Activated CD4-positive, alpha-beta T cell treated with anti-CD3 and anti-CD28 coated beads, Interleukin-2, amount 50 U/mL, for 1 hour (primary cell): ENCODE measurements around the gene CLASRP.
"Not testable (repeated sequence)": the region's sequence is repeated elsewhere in the genome, so short reads cannot be mapped to it uniquely, and the experiment has no call there.

ENCODE experiments used
- DNase-seq: peaks from one replicate; pipeline ENCODE4 v3.0.0-alpha.2; 2020

The CLASRP gene

DNA sequence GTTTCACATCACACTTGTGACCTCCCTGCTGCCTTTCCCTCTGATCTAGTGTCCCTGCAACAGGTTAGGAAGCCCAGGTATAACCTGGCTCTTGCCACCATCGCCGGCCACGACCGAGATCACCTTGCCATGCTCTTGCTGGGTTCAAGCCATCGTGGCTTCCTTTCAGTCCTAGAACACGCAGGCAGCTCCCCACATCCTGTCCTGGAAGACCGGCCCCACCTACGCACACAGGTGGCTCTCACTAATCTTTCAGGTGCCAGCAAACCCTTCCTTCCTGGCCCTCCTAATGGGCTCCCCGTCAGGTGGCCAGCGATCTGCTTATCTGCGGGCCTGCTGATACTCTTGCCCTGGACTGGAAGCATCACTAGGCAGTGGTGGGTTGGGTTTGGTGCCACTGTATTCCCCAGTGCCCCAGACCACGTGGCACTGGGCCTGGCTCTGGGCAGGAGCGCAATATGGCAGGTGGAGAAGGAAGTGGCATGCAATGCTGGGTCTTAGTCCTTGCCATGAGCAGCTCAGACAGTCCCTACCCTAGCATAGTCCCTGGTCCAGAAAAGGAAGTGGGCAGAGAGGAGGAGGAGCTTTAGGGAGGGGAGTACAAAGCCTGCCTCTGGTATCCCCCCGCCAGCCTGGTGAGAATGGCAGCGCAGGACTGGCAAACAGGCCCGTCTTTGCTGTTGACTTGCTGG lies 66.0 kb downstream of the CLASRP start:
- no peak for DNase-seq

DNA sequence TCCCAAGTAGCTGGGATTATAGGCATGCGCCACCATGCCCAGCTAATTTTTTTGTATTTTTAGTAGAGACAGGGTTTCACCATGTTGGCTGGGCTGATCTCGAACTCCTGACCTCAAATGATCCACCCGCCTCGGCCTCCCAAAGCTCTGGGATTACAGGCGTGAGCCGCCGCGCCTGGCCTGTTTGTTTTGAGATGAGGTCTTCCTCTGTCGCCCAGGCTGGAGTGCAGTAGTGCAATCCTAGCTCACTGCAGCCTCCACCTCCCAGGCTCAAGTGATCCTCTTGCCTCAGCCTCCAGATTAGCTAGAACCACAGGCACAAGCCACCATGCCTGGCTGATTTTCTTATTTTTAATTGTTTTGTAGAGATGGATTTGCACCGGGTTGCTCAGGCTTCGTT lies 67.5 kb downstream of the CLASRP start:
- not testable (repeated sequence) for DNase-seq

DNA sequence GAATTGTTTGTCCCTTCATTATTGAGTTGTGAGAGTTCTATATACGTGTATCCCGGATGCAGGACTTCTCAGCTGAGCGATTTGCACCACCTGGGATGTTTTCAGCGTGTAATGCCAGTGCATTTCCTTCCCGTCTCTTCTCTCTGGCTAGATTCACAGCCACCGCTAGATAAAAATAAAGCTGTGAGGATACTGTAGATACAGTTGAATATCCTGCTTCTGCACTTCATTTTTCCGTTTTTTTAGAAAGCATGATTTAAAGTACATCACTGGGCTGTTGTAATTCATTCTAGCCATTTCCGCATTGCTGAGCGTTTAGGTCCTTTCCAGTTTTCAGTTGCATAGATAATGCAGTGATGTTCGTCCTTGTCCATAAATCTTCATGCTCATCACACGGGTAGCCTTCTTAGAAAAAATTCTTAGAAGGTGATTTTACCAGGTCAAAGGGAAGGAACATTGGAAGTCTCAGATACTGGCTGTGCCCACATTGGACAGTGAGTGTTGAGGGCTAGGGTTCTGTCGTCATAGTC lies 68.8 kb downstream of the CLASRP start:
- DNase-seq = no peak

GRCh38 chr19:45110851-45111266 lies 72.0 kb downstream of the CLASRP start:
- DNase-seq = no peak

DNA sequence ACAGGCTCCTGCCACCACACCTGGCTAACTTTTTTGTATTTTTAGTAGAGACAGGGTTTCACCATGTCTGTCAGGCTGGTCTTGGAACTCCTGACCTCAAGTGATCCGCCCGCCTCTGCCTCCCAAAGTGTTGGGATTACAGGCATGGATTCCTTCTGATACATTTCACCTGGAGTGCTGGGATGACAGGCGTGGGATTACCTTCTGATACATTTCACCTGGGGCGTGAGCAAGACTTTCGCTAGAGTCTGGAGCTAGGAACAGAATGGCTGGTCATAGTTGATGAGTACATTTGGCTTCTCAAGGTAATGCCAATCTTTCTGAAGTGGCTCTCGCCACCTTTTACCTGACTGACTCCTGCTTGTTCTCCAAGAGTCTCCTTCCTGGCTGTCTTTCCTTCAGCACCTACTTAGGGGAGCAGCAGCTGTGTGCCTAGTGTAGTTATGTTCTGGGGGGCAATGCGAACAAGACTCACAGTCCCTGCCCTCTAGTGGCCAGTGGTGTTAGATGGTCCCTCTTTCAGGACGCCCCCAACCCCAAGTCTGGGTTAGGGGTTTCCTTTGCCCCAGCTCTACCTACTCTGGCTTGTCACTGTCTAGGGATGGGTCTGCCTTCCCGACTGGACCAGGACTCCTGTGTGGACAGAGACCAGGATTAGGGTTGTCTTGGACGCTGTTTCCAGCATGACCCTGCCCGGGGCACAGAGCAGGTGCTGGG lies 73.4 kb downstream of the CLASRP start:
- no peak for DNase-seq

GRCh38 chr19:45113628-45114027 lies 74.8 kb downstream of the CLASRP start:
- no peak for DNase-seq

GRCh38 chr19:45114116-45114515 lies 75.3 kb downstream of the CLASRP start:
- no peak for DNase-seq

GRCh38 chr19:45115809-45116615 lies 77.2 kb downstream of the CLASRP start:
- no peak for DNase-seq

GRCh38 chr19:45117167-45117594 lies 78.3 kb downstream of the CLASRP start:
- peak; percentile 22 for DNase-seq

DNA sequence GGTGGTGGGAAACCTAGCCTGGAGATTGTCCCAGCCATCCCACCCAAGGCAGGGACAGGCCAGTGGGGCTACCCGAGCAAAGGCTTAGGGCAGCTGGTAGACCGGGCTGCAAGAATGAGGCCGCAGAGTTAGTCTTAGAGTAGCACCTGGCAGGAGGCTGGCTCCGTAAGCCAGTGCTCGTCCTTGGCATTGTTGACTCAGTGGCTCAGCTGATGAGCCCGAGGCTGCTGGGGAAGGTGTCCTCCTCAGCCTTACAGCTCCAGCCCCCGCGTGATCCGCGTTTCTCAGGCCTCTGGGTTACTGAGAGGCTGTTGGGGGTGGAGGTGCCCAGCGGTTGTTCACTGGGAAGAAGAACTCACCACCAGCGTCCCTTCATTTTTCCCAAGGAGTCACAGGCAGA lies 78.8 kb downstream of the CLASRP start:
- no peak for DNase-seq

- no peak for DNase-seq
Observed at GRCh38 chr19:45118106-45118505, 79.3 kb downstream of the CLASRP start.

DNA sequence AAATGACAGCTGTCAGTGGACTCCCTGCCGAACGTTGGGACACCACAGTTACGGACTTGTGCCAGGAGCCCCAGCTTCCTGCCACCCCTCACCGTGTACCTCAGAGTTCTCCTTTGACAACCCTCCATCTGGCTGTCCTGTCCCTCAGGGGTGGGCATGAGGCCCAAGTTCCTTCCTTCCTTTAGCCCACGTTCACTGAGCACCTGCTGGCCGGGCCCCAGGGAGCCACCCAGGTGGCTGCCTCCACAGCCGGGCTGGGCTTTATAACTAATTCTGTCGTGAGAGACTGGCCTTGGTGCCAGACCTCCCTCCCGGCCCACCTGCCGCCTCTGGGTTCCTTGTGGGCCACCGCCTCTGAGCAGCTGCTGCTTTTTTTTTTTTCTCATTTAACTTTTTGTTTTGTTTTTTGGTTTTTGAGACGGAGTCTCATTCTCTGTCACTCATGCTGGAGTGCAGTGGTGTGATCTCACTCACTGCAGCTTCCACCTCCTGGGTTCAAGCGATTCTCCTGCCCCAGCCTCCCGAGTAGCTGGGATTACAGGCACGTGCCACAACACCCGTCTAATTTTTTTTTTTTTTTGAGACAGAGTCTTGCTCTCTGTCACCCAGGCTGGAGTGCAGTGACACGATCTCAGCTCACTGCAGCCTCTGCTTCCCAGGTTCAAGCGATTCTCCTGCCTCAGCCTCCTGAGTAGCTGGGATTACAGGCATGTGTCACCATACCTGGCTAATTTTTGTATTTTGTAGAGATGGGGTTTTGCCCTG lies 79.9 kb downstream of the CLASRP start:
- DNase-seq = not testable (repeated sequence)

GRCh38 chr19:45119582-45119981 lies 80.7 kb downstream of the CLASRP start:
- no peak for DNase-seq
